CD4-positive, CD25-positive, alpha-beta regulatory T cell (primary cell): ENCODE data around the gene NXN. TPM values are rescaled to one million over a fixed set of nuclear protein-coding genes. Genes with fewer than 3 reads are reported as not detected.
"Not testable (repeated sequence)": the region's sequence is repeated elsewhere in the genome, so short reads cannot be mapped to it uniquely, and the experiment has no call there.

Source experiments
- ATAC-seq, 2 donors: fragments of 150-1000 bp; cut with Tn5 transposase; one replicate each; pipeline ENCODE4 v1.10.0; 2021; ENCODE audit warnings: low read depth in 2 of 2, moderate number of reproducible peaks in 2 of 2, moderate library complexity in 1 of 2
- DNase-seq, 3 donors: peaks; one replicate each; pipeline versions ENCODE4 v3.0.0 to v3.0.0-alpha.2; 2012 to 2022; ENCODE audit warnings: mixed read lengths in 1 of 3
- H3K27ac ChIP-seq: one replicate; pipeline ENCODE4 v1.7.0; 2013; ENCODE audit warnings: mild to moderate bottlenecking, low read length; ENCODE audit not compliant: insufficient read depth, poor library complexity, severe bottlenecking
- H3K27me3 ChIP-seq: one replicate; pipeline ENCODE4 v1.7.0; 2013; ENCODE audit warnings: low read length; ENCODE audit not compliant: control insufficient read depth, insufficient read depth
- H3K36me3 ChIP-seq: one replicate; pipeline ENCODE4 v1.7.0; 2013; ENCODE audit warnings: mild to moderate bottlenecking, low read length, moderate library complexity; ENCODE audit not compliant: control insufficient read depth, insufficient read depth
- H3K4me1 ChIP-seq: 2 replicates; pipeline ENCODE4 v1.7.0; 2013; ENCODE audit warnings: mild to moderate bottlenecking, low read length; ENCODE audit not compliant: insufficient read depth, control insufficient read depth, poor library complexity, severe bottlenecking
- H3K4me3 ChIP-seq: one replicate; pipeline ENCODE4 v1.7.0; 2013; ENCODE audit warnings: low read depth, mild to moderate bottlenecking, low read length, moderate library complexity
- H3K9me3 ChIP-seq, 2 experiments: 1 replicate in 1 of 2; 2 replicates in 1 of 2; pipeline ENCODE4 v1.7.0; 2013; ENCODE audit warnings: low read length in 2 of 2, mild to moderate bottlenecking in 1 of 2, moderate library complexity in 1 of 2; ENCODE audit not compliant: control insufficient read depth in 2 of 2
- H3K27ac Mint-ChIP-seq, 3 donors: one replicate each; pipeline ENCODE4 v1.8.0; 2020 to 2022; ENCODE audit warnings: mild to moderate bottlenecking in 3 of 3, mixed read lengths in 3 of 3, moderate library complexity in 2 of 3
- H3K27me3 Mint-ChIP-seq: one replicate; pipeline ENCODE4 v1.8.0; 2022; ENCODE audit warnings: mild to moderate bottlenecking, mixed read lengths
- H3K36me3 Mint-ChIP-seq: one replicate; pipeline ENCODE4 v1.8.0; 2020; ENCODE audit warnings: mixed read lengths
- H3K4me1 Mint-ChIP-seq, 4 donors: one replicate each; pipeline ENCODE4 v1.8.0; 2020 to 2022; ENCODE audit warnings: mixed read lengths in 4 of 4, mild to moderate bottlenecking in 1 of 4
- H3K4me3 Mint-ChIP-seq, 4 donors: one replicate each; pipeline ENCODE4 v1.8.0; 2020 to 2022; ENCODE audit warnings: mild to moderate bottlenecking in 4 of 4, mixed read lengths in 4 of 4, moderate library complexity in 3 of 4
- H3K9me3 Mint-ChIP-seq, 7 donors: one replicate each; pipeline ENCODE4 v1.8.0; 2020 to 2022; ENCODE audit warnings: mixed read lengths in 7 of 7, mild to moderate bottlenecking in 3 of 7, moderate library complexity in 2 of 7
- polyA plus RNA-seq, 4 donors: library from polyadenylated mRNA; unstranded; fragments of 300-500 nt; fragmentation: Illumina TruSeq; gene quantifications; one replicate each; pipeline ENCODE4 v1.2.3, GENCODE V29; 2021
- total RNA-seq: library from RNA; stranded (reverse); gene quantifications from one replicate; pipeline ENCODE4 v1.2.3, GENCODE V29; 2022

NXN gene
- total and polyA plus RNA-seq, 5 donors from 2014 or later = 0.44 to 0.89 (median 0.65) TPM

GRCh38 chr17:852850-853249 is 126.7 kb downstream of the NXN start:
- not testable (repeated sequence) for H3K36me3 Mint-ChIP-seq, ATAC-seq, H3K27me3 ChIP-seq, H3K36me3 ChIP-seq, H3K4me3 Mint-ChIP-seq, H3K9me3 ChIP-seq, H3K27me3 Mint-ChIP-seq, H3K9me3 Mint-ChIP-seq, DNase-seq, H3K27ac ChIP-seq, H3K4me3 ChIP-seq, H3K27ac Mint-ChIP-seq, H3K4me1 ChIP-seq, H3K4me1 Mint-ChIP-seq

GRCh38 chr17:852349-852748 is 127.2 kb downstream of the NXN start:
- peaks cover 2% of the 10 kb centered on the region for H3K27me3 ChIP-seq
- H3K4me1 ChIP-seq = no peaks in the 10 kb centered on the region
- ATAC-seq (no peak), DNase-seq (no peak)
- H3K4me1 Mint-ChIP-seq = no peaks in the 10 kb centered on the region
- no peaks in the 10 kb centered on the region for H3K36me3 Mint-ChIP-seq
- no peak overlapping the region for H3K27ac ChIP-seq
- H3K9me3 ChIP-seq = no peaks in the 10 kb centered on the region
- H3K36me3 ChIP-seq = no peaks in the 10 kb centered on the region
- no peak overlapping the region for H3K27ac Mint-ChIP-seq
- peaks cover 0 to 1% (median 0%) of the 10 kb centered on the region in 7 donors for H3K9me3 Mint-ChIP-seq
- no peak overlapping the region for H3K4me3 Mint-ChIP-seq
- H3K4me3 ChIP-seq = no peak overlapping the region
- H3K27me3 Mint-ChIP-seq = no peaks in the 10 kb centered on the region

- H3K27ac Mint-ChIP-seq = no peak overlapping the region
- DNase-seq (no peak), ATAC-seq (no peak)
- no peak overlapping the region for H3K4me3 Mint-ChIP-seq
- H3K27me3 Mint-ChIP-seq = peaks cover 2% of the 10 kb centered on the region
- H3K36me3 Mint-ChIP-seq = no peaks in the 10 kb centered on the region
- H3K4me1 Mint-ChIP-seq = peaks cover 0 to 4% (median 2%) of the 10 kb centered on the region in 4 donors
- no peak overlapping the region for H3K4me3 ChIP-seq
- peaks cover 2% of the 10 kb centered on the region for H3K27me3 ChIP-seq
- H3K9me3 ChIP-seq = no peaks in the 10 kb centered on the region
- peaks cover 0 to 1% (median 0%) of the 10 kb centered on the region in 7 donors for H3K9me3 Mint-ChIP-seq
- H3K36me3 ChIP-seq = no peaks in the 10 kb centered on the region
- no peaks in the 10 kb centered on the region for H3K4me1 ChIP-seq
- no peak overlapping the region for H3K27ac ChIP-seq
Observed at GRCh38 chr17:851924-852323, 127.7 kb downstream of the NXN start.

GRCh38 chr17:850851-851763 is 128.5 kb downstream of the NXN start:
- Histone ChIP-seq H3K4me3 (no peak overlapping the region), H3K27ac (no peak overlapping the region), H3K27me3 (peaks cover 5% of the 10 kb centered on the region), H3K36me3 (no peaks in the 10 kb centered on the region), H3K9me3 (no peaks in the 10 kb centered on the region), H3K4me1 (no peaks in the 10 kb centered on the region)
- Mint-ChIP-seq H3K9me3 (peaks cover 0 to 1% (median 0%) of the 10 kb centered on the region in 7 donors), H3K36me3 (no peaks in the 10 kb centered on the region), H3K4me1 (peaks cover 0 to 10% (median 4%) of the 10 kb centered on the region in 4 donors), H3K27me3 (peaks cover 8% of the 10 kb centered on the region), H3K4me3 (no peak overlapping the region), H3K27ac (no peak overlapping the region)
- DNase-seq = no peak
- ATAC-seq = no peak

GRCh38 chr17:850086-850850 is 129.3 kb downstream of the NXN start:
- DNase-seq = no peak
- ATAC-seq = no peak

GRCh38 chr17:848402-848801 is 131.2 kb downstream of the NXN start:
- Mint-ChIP-seq H3K9me3 (peaks cover 0 to under 1% (median 0%) of the 10 kb centered on the region in 7 donors), H3K4me3 (no peak overlapping the region), H3K4me1 (peaks cover 0 to 10% (median 4%) of the 10 kb centered on the region in 4 donors), H3K36me3 (no peaks in the 10 kb centered on the region), H3K27me3 (peaks cover 13% of the 10 kb centered on the region), H3K27ac (no peak overlapping the region)
- no peak overlapping the region for H3K27ac ChIP-seq
- peaks cover 8% of the 10 kb centered on the region for H3K27me3 ChIP-seq
- DNase-seq (no peak), ATAC-seq (no peak)
- H3K4me3 ChIP-seq = no peak overlapping the region
- no peaks in the 10 kb centered on the region for H3K36me3 ChIP-seq
- H3K9me3 ChIP-seq = no peaks in the 10 kb centered on the region
- H3K4me1 ChIP-seq = no peaks in the 10 kb centered on the region

More at GRCh38 chr17:850086-850850, 129.3 kb downstream of the NXN start:
- Mint-ChIP-seq H3K9me3 (peaks cover 0 to 1% (median 0%) of the 10 kb centered on the region in 7 donors), H3K4me1 (peaks cover 0 to 10% (median 4%) of the 10 kb centered on the region in 4 donors), H3K27ac (no peak overlapping the region), H3K4me3 (no peak overlapping the region), H3K27me3 (peaks cover 13% of the 10 kb centered on the region), H3K36me3 (no peaks in the 10 kb centered on the region)
- no peaks in the 10 kb centered on the region for H3K36me3 ChIP-seq
- peaks cover 6% of the 10 kb centered on the region for H3K27me3 ChIP-seq
- H3K4me3 ChIP-seq = no peak overlapping the region
- no peak overlapping the region for H3K27ac ChIP-seq
- H3K9me3 ChIP-seq = no peaks in the 10 kb centered on the region
- no peaks in the 10 kb centered on the region for H3K4me1 ChIP-seq

GRCh38 chr17:846901-847843 is 132.4 kb downstream of the NXN start:
- Mint-ChIP-seq H3K4me3 (no peak overlapping the region), H3K4me1 (peaks cover 0 to 10% (median 4%) of the 10 kb centered on the region in 4 donors), H3K9me3 (no peaks in the 10 kb centered on the region), H3K36me3 (no peaks in the 10 kb centered on the region), H3K27ac (no peak overlapping the region), H3K27me3 (peaks cover 23% of the 10 kb centered on the region)
- Histone ChIP-seq H3K27me3 (peaks cover 8% of the 10 kb centered on the region), H3K4me3 (no peak overlapping the region), H3K4me1 (no peaks in the 10 kb centered on the region), H3K27ac (no peak overlapping the region), H3K36me3 (no peaks in the 10 kb centered on the region), H3K9me3 (no peaks in the 10 kb centered on the region)
- ATAC-seq (no peak), DNase-seq (no peak)
